A549 (cell line): Measurements from ENCODE around the gene CCR1.

ENCODE experiments used
- BHLHE40 ChIP-seq: IDR thresholded peaks from 2 replicates; pipeline ENCODE4 v1.6.1; 2012; ENCODE audit warnings: low read depth, low read length, inconsistent platforms
- CHD2 ChIP-seq: fragments of 150-350 bp; IDR thresholded peaks from 2 replicates; pipeline ENCODE4 v1.6.1; 2014; ENCODE audit warnings: low read length; ENCODE audit not compliant: partially characterized antibody
- FOXS1 ChIP-seq: fragments of 250-450 bp; sonication (Bioruptor Pico); IDR thresholded peaks from 2 replicates; pipeline ENCODE4 v1.5.0; 2020; ENCODE audit warnings: mild to moderate bottlenecking, moderate library complexity
- KDM1A ChIP-seq: fragments of 200-600 bp; sonication (generic); IDR thresholded peaks from 2 replicates; pipeline ENCODE4 v1.6.1; 2016; ENCODE audit warnings: low read depth, mild to moderate bottlenecking
- MAZ ChIP-seq: fragments of 150-350 bp; IDR thresholded peaks from 2 replicates; pipeline ENCODE4 v1.6.1; 2014; ENCODE audit warnings: antibody characterized with exemption, low read depth, low read length, borderline replicate concordance
- MYC ChIP-seq: IDR thresholded peaks from 2 replicates; pipeline ENCODE4 v1.6.1; 2012; ENCODE audit warnings: mild to moderate bottlenecking, inconsistent platforms, low read length, improper control_type of control experiment, borderline replicate concordance
- POLR2A ChIP-seq: IDR thresholded peaks from 2 replicates; pipeline ENCODE4 v1.6.1; 2012; ENCODE audit warnings: mild to moderate bottlenecking, low read length
- POLR2AphosphoS2 ChIP-seq: conservative IDR thresholded peaks from 2 replicates; pipeline ENCODE4 v1.6.1; 2012; ENCODE audit warnings: low read length, improper control_type of control experiment, inconsistent platforms
- RCOR1 ChIP-seq: fragments of 150-350 bp; IDR thresholded peaks from 2 replicates; pipeline ENCODE4 v1.6.1; 2014; ENCODE audit warnings: antibody characterized with exemption, low read length, low read depth
- SMC3 ChIP-seq: fragments of >200 bp; sonication (Bioruptor Twin); formaldehyde crosslinking; IDR thresholded peaks from 3 replicates; pipeline ENCODE4 v1.6.1; 2018; ENCODE audit warnings: inconsistent platforms
- ZFP36 ChIP-seq: fragments of 450-650 bp; IDR thresholded peaks from 2 replicates; pipeline ENCODE4 v1.6.1; 2014; ENCODE audit warnings: borderline replicate concordance; ENCODE audit not compliant: partially characterized antibody
- TF ChIP-seq, protein P1 (sequence below): fragments of >200 bp; sonication (Bioruptor Twin); formaldehyde crosslinking; IDR thresholded peaks from 3 replicates; pipeline ENCODE4 v1.5.1; 2016

- no peak for TF ChIP-seq SMC3
- TF ChIP-seq, protein P1, sequence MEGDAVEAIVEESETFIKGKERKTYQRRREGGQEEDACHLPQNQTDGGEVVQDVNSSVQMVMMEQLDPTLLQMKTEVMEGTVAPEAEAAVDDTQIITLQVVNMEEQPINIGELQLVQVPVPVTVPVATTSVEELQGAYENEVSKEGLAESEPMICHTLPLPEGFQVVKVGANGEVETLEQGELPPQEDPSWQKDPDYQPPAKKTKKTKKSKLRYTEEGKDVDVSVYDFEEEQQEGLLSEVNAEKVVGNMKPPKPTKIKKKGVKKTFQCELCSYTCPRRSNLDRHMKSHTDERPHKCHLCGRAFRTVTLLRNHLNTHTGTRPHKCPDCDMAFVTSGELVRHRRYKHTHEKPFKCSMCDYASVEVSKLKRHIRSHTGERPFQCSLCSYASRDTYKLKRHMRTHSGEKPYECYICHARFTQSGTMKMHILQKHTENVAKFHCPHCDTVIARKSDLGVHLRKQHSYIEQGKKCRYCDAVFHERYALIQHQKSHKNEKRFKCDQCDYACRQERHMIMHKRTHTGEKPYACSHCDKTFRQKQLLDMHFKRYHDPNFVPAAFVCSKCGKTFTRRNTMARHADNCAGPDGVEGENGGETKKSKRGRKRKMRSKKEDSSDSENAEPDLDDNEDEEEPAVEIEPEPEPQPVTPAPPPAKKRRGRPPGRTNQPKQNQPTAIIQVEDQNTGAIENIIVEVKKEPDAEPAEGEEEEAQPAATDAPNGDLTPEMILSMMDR, result no peak
- TF ChIP-seq CHD2, result no peak
- no peak for TF ChIP-seq POLR2AphosphoS2
- no peak for TF ChIP-seq MYC
- TF ChIP-seq KDM1A, result no peak
- no peak for TF ChIP-seq ZFP36
- TF ChIP-seq BHLHE40, result no peak
- TF ChIP-seq MAZ, result no peak
- no peak for TF ChIP-seq FOXS1
- TF ChIP-seq POLR2A, result no peak
- no peak for TF ChIP-seq RCOR1
Measured at GRCh38 chr3:46206282-46207015, 1.7 kb downstream of the CCR1 start.
